HG03571 (cell line): ENCODE measurements around the gene APLF.
"Not testable (repeated sequence)": the region's sequence is repeated elsewhere in the genome, so short reads cannot be mapped to it uniquely, and the experiment has no call there.

Experiments used
- ATAC-seq: cut with Tn5 transposase; IDR thresholded peaks from one replicate; pipeline ENCODE4 v1.9.1; 2021; ENCODE audit not compliant: unreplicated experiment

Gene APLF

GRCh38 chr2:68527343-68528081 is 60.1 kb downstream of the APLF start:
- ATAC-seq, result not testable (repeated sequence)

GRCh38 chr2:68529156-68529555 is 61.8 kb downstream of the APLF start:
- not testable (repeated sequence) for ATAC-seq

DNA sequence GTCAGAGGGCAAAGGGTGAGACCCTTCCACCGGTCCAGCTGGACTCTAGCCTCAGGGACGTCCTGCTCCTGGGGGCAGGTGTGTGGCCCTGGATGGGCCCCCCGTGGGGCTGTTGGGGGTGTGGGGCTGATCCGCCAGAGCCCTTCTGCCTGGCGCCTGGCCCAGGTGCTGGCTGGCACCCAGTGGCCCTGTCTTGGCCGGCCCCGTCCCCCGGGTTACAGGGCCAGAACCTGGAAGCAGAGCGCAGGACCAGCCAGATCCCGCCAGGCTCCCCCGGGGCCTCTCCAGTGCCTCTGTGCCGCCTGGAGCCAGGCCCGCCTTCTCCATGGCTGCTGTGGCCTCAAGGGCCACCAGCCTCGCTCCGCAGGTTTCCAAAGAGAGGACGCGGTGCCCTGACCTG is 62.3 kb downstream of the APLF start:
- ATAC-seq, result not testable (repeated sequence)

- no peak for ATAC-seq
Observed at GRCh38 chr2:68536000-68536399, 68.6 kb downstream of the APLF start.

GRCh38 chr2:68537011-68537410 is 69.6 kb downstream of the APLF start:
- no peak for ATAC-seq

- no peak for ATAC-seq
Observed at GRCh38 chr2:68537809-68538208, 70.4 kb downstream of the APLF start.

DNA sequence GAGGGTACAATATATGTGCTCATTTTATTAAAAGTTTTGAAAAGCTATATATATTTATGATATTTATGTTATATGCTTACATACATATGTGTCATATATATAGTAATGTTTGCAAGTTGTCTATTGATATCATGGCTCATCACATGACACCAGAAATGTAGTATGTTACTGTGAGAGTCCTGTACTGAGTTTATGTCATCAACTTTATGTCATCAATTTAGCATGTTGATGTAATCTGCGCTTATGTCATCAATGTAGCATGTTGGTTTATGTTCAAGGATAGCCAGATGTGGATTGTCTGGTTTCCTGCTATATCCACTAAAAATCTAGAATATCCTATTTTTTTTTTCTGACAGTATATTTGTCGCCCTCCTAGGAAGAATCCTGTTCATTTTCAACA is 77.4 kb downstream of the APLF start:
- ATAC-seq, result no peak

- ATAC-seq, result no peak
Observed at GRCh38 chr2:68548396-68548795, 81.0 kb downstream of the APLF start.

GRCh38 chr2:68553098-68553497 is 85.7 kb downstream of the APLF start:
- ATAC-seq, result no peak

- not testable (repeated sequence) for ATAC-seq
Observed at GRCh38 chr2:68555425-68556206, 88.2 kb downstream of the APLF start.

DNA sequence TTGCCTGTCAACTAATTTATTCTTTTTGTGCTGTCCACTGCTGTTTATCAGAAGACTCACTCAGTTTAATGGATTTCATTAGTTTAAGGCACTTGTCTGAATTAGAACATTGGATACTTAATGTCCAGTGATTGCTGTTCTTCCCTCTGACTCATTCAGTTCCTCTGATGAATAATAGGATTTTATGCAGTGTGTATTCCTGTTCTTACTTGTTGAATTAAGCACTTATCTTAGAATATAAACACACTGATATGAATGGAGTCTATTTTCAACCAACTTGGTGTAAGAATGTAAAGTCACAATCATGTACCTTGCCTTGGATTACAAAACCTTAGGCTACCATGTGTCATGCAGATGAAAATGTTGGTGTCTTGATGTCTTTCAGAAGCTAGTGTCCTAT is 89.0 kb downstream of the APLF start:
- no peak for ATAC-seq

DNA sequence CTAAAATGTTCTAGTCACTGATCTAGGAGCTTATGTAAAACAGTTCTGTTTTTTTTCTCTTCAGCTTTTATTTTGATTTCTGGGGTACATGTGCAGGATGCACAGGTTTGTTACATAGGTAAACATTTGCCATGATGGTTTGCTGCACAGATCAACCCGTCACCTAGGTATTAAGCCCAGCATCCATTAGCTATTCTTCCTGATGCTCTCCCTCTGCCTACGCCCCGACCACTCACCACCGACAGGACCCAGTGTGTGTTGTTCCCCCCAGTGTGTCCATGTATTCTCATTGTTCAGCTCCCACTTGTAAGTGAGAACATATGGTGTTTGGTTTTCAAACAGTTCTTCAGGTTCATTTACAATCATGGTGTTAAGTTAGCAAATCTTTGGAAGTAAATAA is 91.2 kb downstream of the APLF start:
- no peak for ATAC-seq

DNA sequence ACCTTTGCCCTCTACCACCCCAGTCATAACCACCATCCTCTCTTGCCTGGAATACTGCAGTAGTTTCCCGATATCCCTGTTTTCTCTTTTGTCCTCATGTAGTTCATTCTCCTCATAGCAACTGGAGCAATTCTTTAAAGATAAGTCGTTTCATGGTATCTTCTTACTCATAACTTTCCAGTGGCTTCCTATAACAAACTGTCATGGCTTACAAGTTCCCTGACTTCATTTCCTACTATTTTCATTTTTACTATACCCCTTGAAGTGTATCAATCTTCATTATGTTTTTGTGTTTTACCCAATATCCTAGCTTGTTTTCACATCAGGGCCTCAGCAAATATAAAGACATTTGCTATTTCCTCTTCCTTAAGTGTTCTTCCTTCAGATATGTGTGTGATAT is 92.3 kb downstream of the APLF start:
- no peak for ATAC-seq

- ATAC-seq, result no peak
Observed at GRCh38 chr2:68560545-68560944, 93.2 kb downstream of the APLF start.

DNA sequence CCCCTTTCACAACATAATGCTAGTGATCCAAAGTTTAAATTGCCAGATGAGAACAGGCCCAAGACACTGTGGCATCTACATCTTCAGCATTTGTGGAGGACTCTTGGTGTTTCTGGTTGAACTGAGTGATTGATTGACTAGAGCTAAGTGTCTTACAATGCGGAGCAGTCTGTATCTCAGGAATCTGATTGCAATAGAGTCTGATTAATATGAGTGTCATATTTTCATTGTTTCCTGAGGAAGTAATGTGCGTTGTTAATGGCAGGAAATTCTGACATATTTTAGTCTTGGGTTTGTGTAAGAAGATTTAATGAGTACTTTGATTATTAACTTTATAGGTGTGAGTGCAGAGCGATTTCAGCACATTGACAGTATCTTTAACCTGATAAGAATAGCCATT is 94.0 kb downstream of the APLF start:
- ATAC-seq, result no peak

DNA sequence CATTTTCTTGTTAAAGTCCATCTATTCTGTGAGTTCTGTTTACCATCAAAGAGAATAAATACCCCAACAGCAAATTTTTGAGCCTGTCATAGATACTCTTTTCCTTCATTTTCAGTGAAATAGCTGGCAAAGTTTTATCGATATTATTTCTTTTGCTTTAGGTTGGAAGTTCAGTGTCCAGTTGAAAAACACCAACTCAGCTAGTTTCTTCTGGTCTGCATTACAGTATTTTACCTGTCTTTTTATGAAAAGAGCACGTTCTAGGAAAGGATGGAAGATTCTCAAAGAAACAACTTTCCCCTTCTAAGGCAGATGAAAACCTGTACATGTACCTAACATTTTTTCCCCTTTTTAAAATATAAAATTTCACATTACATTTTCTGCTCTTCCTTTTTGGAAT is 95.5 kb downstream of the APLF start:
- no peak for ATAC-seq

DNA sequence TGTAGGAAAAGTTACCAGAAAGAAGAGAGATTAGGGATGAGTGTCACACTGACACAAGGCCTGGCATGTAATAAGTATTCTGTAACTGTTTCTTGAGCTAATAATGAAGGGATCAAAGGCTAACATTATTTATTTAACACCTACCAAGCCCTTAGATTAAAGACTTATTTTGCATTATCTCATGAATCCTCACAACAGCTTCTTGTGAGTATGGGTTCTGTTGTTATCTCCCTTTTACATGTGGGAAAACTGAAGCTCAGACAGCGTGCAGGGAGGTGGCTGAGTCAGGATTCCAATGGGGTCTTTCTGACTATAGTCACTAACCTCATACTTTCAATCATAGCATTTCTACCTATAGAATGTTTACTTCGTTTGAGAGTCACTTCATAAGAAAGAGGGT is 97.0 kb downstream of the APLF start:
- no peak for ATAC-seq

GRCh38 chr2:68565273-68565672 is 97.9 kb downstream of the APLF start:
- ATAC-seq, result no peak

DNA sequence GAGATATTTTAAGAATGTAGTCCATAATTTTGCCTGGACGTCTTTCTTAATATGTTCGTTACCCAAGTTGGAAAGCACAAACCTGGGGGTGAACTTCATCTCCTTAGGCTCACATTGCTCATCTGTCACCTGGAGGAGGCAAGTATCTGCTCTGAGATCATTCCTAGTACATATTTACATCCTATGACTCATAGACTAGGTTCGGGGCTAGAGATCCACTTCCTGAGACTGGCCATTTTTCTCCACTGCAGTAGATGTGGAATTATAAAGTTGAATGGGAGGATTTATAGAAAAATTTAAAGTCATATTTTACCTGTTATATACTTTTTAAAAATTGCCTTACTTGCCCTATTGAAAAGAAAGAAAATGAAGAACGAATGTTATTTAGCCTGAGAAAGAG is 98.5 kb downstream of the APLF start:
- no peak for ATAC-seq

DNA sequence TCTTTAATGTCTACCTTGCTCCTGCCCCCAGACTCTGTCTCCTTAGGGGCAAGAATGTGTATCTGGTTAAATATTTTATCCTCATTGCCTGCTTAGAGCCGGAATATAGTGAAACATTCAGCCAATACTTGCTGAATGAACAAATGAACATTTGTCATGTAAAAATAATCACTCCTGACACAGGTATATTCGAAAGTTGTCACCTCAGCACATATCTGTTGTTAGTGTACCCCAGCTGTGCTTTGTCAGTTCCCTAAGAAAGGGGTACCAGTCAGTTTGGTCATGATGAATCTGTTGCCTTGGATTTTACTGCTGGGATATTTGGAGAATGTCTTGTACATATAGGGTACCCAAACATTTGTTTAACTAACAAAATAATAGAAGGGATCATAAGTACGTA is 99.0 kb downstream of the APLF start:
- no peak for ATAC-seq

GRCh38 chr2:68568116-68568515 is 100.7 kb downstream of the APLF start:
- ATAC-seq, result no peak

- ATAC-seq, result no peak
Observed at GRCh38 chr2:68569604-68570003, 102.2 kb downstream of the APLF start.
